ENCODE measurements around the gene UIMC1.

- TF ChIP-seq, protein P1, sequence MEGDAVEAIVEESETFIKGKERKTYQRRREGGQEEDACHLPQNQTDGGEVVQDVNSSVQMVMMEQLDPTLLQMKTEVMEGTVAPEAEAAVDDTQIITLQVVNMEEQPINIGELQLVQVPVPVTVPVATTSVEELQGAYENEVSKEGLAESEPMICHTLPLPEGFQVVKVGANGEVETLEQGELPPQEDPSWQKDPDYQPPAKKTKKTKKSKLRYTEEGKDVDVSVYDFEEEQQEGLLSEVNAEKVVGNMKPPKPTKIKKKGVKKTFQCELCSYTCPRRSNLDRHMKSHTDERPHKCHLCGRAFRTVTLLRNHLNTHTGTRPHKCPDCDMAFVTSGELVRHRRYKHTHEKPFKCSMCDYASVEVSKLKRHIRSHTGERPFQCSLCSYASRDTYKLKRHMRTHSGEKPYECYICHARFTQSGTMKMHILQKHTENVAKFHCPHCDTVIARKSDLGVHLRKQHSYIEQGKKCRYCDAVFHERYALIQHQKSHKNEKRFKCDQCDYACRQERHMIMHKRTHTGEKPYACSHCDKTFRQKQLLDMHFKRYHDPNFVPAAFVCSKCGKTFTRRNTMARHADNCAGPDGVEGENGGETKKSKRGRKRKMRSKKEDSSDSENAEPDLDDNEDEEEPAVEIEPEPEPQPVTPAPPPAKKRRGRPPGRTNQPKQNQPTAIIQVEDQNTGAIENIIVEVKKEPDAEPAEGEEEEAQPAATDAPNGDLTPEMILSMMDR (IDR thresholded peaks at IDR 0.05), result no peak
- TF ChIP-seq POLR2A (IDR thresholded peaks at IDR 0.05), result no peak
Measured at GRCh38 chr5:176900780-176901204, 105.8 kb downstream of the UIMC1 start.

All from stomach (tissue), 4 donors.